Effector CD4-positive, alpha-beta T cell (primary cell): ENCODE results near the gene BCAS3.

ENCODE experiments used
- DNase-seq: peaks from one replicate; pipeline ENCODE4 v3.0.0-alpha.2; 2020

The BCAS3 gene

GRCh38 chr17:61330174-61331150 is 652.8 kb downstream of the BCAS3 start:
- DNase-seq, result no peak

- no peak for DNase-seq
Observed at GRCh38 chr17:61331178-61331577, 653.5 kb downstream of the BCAS3 start.

- no peak for DNase-seq
Observed at GRCh38 chr17:61331886-61332285, 654.2 kb downstream of the BCAS3 start.

GRCh38 chr17:61333136-61333535 is 655.5 kb downstream of the BCAS3 start:
- DNase-seq, result no peak

GRCh38 chr17:61334673-61335072 is 657.0 kb downstream of the BCAS3 start:
- no peak for DNase-seq

GRCh38 chr17:61335105-61335844 is 657.6 kb downstream of the BCAS3 start:
- no peak for DNase-seq

GRCh38 chr17:61335845-61336655 is 658.4 kb downstream of the BCAS3 start:
- DNase-seq, result no peak

- no peak for DNase-seq
Observed at GRCh38 chr17:61337290-61337689, 659.6 kb downstream of the BCAS3 start.

GRCh38 chr17:61338000-61338798 is 660.5 kb downstream of the BCAS3 start:
- no peak for DNase-seq

- DNase-seq, result no peak
Observed at GRCh38 chr17:61338874-61339478, 661.3 kb downstream of the BCAS3 start.

- DNase-seq, result no peak
Observed at GRCh38 chr17:61340431-61341209, 663.0 kb downstream of the BCAS3 start.

GRCh38 chr17:61343576-61343975 is 665.9 kb downstream of the BCAS3 start:
- DNase-seq, result no peak

- no peak for DNase-seq
Observed at GRCh38 chr17:61345061-61345460, 667.4 kb downstream of the BCAS3 start.

- no peak for DNase-seq
Observed at GRCh38 chr17:61345825-61346666, 668.4 kb downstream of the BCAS3 start.

GRCh38 chr17:61349350-61349749 is 671.7 kb downstream of the BCAS3 start:
- no peak for DNase-seq

- DNase-seq, result no peak
Observed at GRCh38 chr17:61351745-61352407, 674.2 kb downstream of the BCAS3 start.

- no peak for DNase-seq
Observed at GRCh38 chr17:61352408-61352770, 674.7 kb downstream of the BCAS3 start.

GRCh38 chr17:61352781-61353491 is 675.3 kb downstream of the BCAS3 start:
- no peak for DNase-seq

GRCh38 chr17:61353615-61354014 is 676.0 kb downstream of the BCAS3 start:
- no peak for DNase-seq
